H9 (cell line): Measurements from ENCODE around the gene ASPG. TPM values are rescaled to one million over a fixed set of nuclear protein-coding genes. Genes with fewer than 3 reads are reported as not detected.

Source experiments
- DNase-seq: peaks from one replicate; pipeline ENCODE4 v3.0.0-alpha.2; 2017
- H2AFZ ChIP-seq: one replicate; pipeline ENCODE4 v1.6.1; 2013; ENCODE audit warnings: mild to moderate bottlenecking, low read length, control low read depth, moderate library complexity
- H2AK5ac ChIP-seq: 2 replicates; pipeline ENCODE4 v1.6.1; 2013; ENCODE audit warnings: low read length, control low read depth, mixed read lengths; ENCODE audit not compliant: insufficient read length
- H2BK120ac ChIP-seq: one replicate; pipeline ENCODE4 v1.6.1; 2013; ENCODE audit warnings: low read depth, mild to moderate bottlenecking, low read length, control low read depth, inconsistent platforms; ENCODE audit not compliant: poor library complexity, severe bottlenecking
- H2BK12ac ChIP-seq: 2 replicates; pipeline ENCODE4 v1.6.1; 2013; ENCODE audit warnings: low read length, control low read depth, mixed read lengths, low read depth; ENCODE audit not compliant: insufficient read length
- H2BK15ac ChIP-seq: 2 replicates; pipeline ENCODE4 v1.6.1; 2013; ENCODE audit warnings: low read depth, low read length, control low read depth
- H2BK20ac ChIP-seq: one replicate; pipeline ENCODE4 v1.6.1; 2013; ENCODE audit warnings: low read depth, mild to moderate bottlenecking, low read length, control low read depth, inconsistent platforms; ENCODE audit not compliant: poor library complexity, severe bottlenecking
- H2BK5ac ChIP-seq: 2 replicates; pipeline ENCODE4 v1.6.1; 2013; ENCODE audit warnings: low read length, control low read depth, mixed read lengths; ENCODE audit not compliant: insufficient read length
- H3K14ac ChIP-seq: 2 replicates; pipeline ENCODE4 v1.6.1; 2013; ENCODE audit warnings: low read length, control low read depth; ENCODE audit not compliant: insufficient read depth
- H3K18ac ChIP-seq: 2 replicates; pipeline ENCODE4 v1.6.1; 2013; ENCODE audit warnings: low read depth, mild to moderate bottlenecking, mixed read lengths, low read length, control low read depth; ENCODE audit not compliant: insufficient read length
- H3K23ac ChIP-seq: 2 replicates; pipeline ENCODE4 v1.6.1; 2013; ENCODE audit warnings: low read length, control low read depth, mixed read lengths, low read depth; ENCODE audit not compliant: insufficient read length
- H3K23me2 ChIP-seq: 2 replicates; pipeline ENCODE4 v1.6.1; 2013; ENCODE audit warnings: low read depth, mild to moderate bottlenecking, mixed read lengths, low read length, control low read depth; ENCODE audit not compliant: insufficient read length, poor library complexity, severe bottlenecking
- H3K27ac ChIP-seq: 2 replicates; pipeline ENCODE4 v1.5.1; 2013; ENCODE audit warnings: low read length, control low read depth, mixed read lengths, low read depth; ENCODE audit not compliant: insufficient read length
- H3K27me3 ChIP-seq: 2 replicates; pipeline ENCODE4 v1.6.1; 2013; ENCODE audit warnings: low read length, control low read depth, inconsistent platforms; ENCODE audit not compliant: insufficient read depth
- H3K4ac ChIP-seq: 2 replicates; pipeline ENCODE4 v1.6.1; 2013; ENCODE audit warnings: low read depth, mild to moderate bottlenecking, control low read depth, inconsistent platforms, low read length, moderate library complexity
- H3K4me1 ChIP-seq: 2 replicates; pipeline ENCODE4 v1.6.1; 2013; ENCODE audit warnings: low read length, control low read depth, inconsistent platforms; ENCODE audit not compliant: insufficient read depth
- H3K4me2 ChIP-seq: 2 replicates; pipeline ENCODE4 v1.6.1; 2013; ENCODE audit warnings: low read length, control low read depth, mixed read lengths; ENCODE audit not compliant: insufficient read length, insufficient read depth
- H3K56ac ChIP-seq: 2 replicates; pipeline ENCODE4 v1.6.1; 2013; ENCODE audit warnings: low read depth, mild to moderate bottlenecking, mixed read lengths, low read length, control low read depth; ENCODE audit not compliant: insufficient read length
- H3K79me1 ChIP-seq: 2 replicates; pipeline ENCODE4 v1.6.1; 2013; ENCODE audit warnings: low read depth, mild to moderate bottlenecking, moderate library complexity, low read length, control low read depth, inconsistent platforms; ENCODE audit not compliant: insufficient read depth, poor library complexity, severe bottlenecking
- H3K79me2 ChIP-seq: 2 replicates; pipeline ENCODE4 v1.6.1; 2013; ENCODE audit warnings: low read length, control low read depth, inconsistent platforms; ENCODE audit not compliant: insufficient read depth
- H3K9ac ChIP-seq: 2 replicates; pipeline ENCODE4 v1.6.1; 2013; ENCODE audit warnings: low read length, control low read depth, mixed read lengths; ENCODE audit not compliant: insufficient read length; ENCODE audit errors: extremely low read depth
- H3K9me3 ChIP-seq: one replicate; pipeline ENCODE4 v1.6.1; 2013; ENCODE audit warnings: low read depth, low read length, inconsistent platforms; ENCODE audit not compliant: control insufficient read depth
- H3T11ph ChIP-seq: one replicate; pipeline ENCODE4 v1.6.1; 2013; ENCODE audit warnings: mild to moderate bottlenecking, low read length, control low read depth, inconsistent platforms
- H4K20me1 ChIP-seq: one replicate; pipeline ENCODE4 v1.6.1; 2013; ENCODE audit not compliant: control insufficient read depth, insufficient read length, insufficient read depth
- H4K5ac ChIP-seq: 2 replicates; pipeline ENCODE4 v1.6.1; 2013; ENCODE audit warnings: low read depth, mild to moderate bottlenecking, mixed read lengths, low read length, control low read depth; ENCODE audit not compliant: insufficient read length
- H4K8ac ChIP-seq: replicated peaks from 2 replicates; pipeline ENCODE4 v1.6.1; 2013; ENCODE audit warnings: low read length, control low read depth, mixed read lengths, low read depth; ENCODE audit not compliant: insufficient read length
- H4K91ac ChIP-seq: 2 replicates; pipeline ENCODE4 v1.6.1; 2013; ENCODE audit warnings: low read depth, mild to moderate bottlenecking, moderate library complexity, mixed read lengths, low read length, control low read depth; ENCODE audit not compliant: insufficient read length
- H3K27ac Mint-ChIP-seq, 3 experiments: 2 replicates in 2 of 3; 3 replicates in 1 of 3; pipeline ENCODE4 v1.8.0; 2020 to 2021; ENCODE audit warnings: mixed read lengths in 3 of 3, mild to moderate bottlenecking in 1 of 3, moderate library complexity in 1 of 3
- H3K27me3 Mint-ChIP-seq: 2 replicates; pipeline ENCODE4 v1.8.0; 2021; ENCODE audit warnings: low read depth, mild to moderate bottlenecking, moderate library complexity, mixed read lengths
- H3K36me3 Mint-ChIP-seq, 3 experiments: 2 replicates in 2 of 3; 3 replicates in 1 of 3; pipeline ENCODE4 v1.8.0; 2020 to 2021; ENCODE audit warnings: low read depth in 3 of 3, mixed read lengths in 3 of 3; ENCODE audit not compliant: insufficient read depth in 1 of 3
- H3K4me1 Mint-ChIP-seq, 2 experiments: 2 replicates each; pipeline ENCODE4 v1.8.0; 2020; ENCODE audit warnings: mixed read lengths in 2 of 2
- H3K4me3 Mint-ChIP-seq, 2 experiments: 2 replicates in 1 of 2; 3 replicates in 1 of 2; pipeline ENCODE4 v1.8.0; 2020 to 2021; ENCODE audit warnings: mild to moderate bottlenecking in 2 of 2, mixed read lengths in 2 of 2, moderate library complexity in 1 of 2
- H3K9me3 Mint-ChIP-seq, 2 experiments: 2 replicates in 1 of 2; 3 replicates in 1 of 2; pipeline ENCODE4 v1.8.0; 2020; ENCODE audit warnings: mild to moderate bottlenecking in 2 of 2, mixed read lengths in 2 of 2, moderate library complexity in 1 of 2
- CTCF ChIP-seq: fragments of 200-600 bp; sonication (generic); conservative IDR thresholded peaks from 3 replicates; pipeline ENCODE4 v1.8.0; 2021; ENCODE audit warnings: antibody characterized with exemption, mild to moderate bottlenecking
- WGBS: extraction: QIAGEN DNeasy Blood & Tissue Kit; methylation state at CpG from one replicate; pipeline ENCODE4 v1.1.7; 2013; ENCODE audit warnings: missing lambda C conversion rate, low lambda C conversion rate, mixed read lengths; ENCODE audit not compliant: insufficient read length; ENCODE audit errors: extremely low coverage; 5-methylcytosine and 5-hydroxymethylcytosine counted together
- total RNA-seq: library from RNA; stranded (reverse); gene quantifications from 2 replicates; pipeline ENCODE4 v1.2.1, GENCODE V29; 2021

The ASPG gene
- total RNA-seq, 1 experiment from 2014 or later = 0.33 TPM

- H2AFZ ChIP-seq = no peak overlapping the region
- H2BK120ac ChIP-seq = no peak overlapping the region
- no CpG with 5 or more reads among the region's 23 CpGs for WGBS
- H3K23ac ChIP-seq = no peak overlapping the region
- no peaks in the 10 kb centered on the region for H3K23me2 ChIP-seq
- no peaks in the 10 kb centered on the region for H3K79me2 ChIP-seq
- no peak overlapping the region for H3T11ph ChIP-seq
- Mint-ChIP-seq H3K27me3 (peaks cover 3% of the 10 kb centered on the region), H3K4me3 (no peak overlapping the region), H3K36me3 (no peaks in the 10 kb centered on the region), H3K9me3 (no peaks in the 10 kb centered on the region; a peak in 2 of 5 replicates), H3K4me1 (peaks cover 0 to 6% of the 10 kb centered on the region in 2 experiments; a peak in 2 of 4 replicates), H3K27ac (no peak overlapping the region)
- no peak overlapping the region for H3K56ac ChIP-seq
- no peak overlapping the region for H3K27ac ChIP-seq
- no peak for DNase-seq
- H3K14ac ChIP-seq = no peak overlapping the region; the same call in 1 of the 2 replicates
- no peak overlapping the region for H2AK5ac ChIP-seq
- no peaks in the 10 kb centered on the region for H3K79me1 ChIP-seq
- no peak overlapping the region for H2BK12ac ChIP-seq
- no peaks in the 10 kb centered on the region for H3K9me3 ChIP-seq
- no peaks in the 10 kb centered on the region for H3K4me1 ChIP-seq
- no peak overlapping the region for H4K8ac ChIP-seq
- H3K9ac ChIP-seq = no peak overlapping the region
- no peaks in the 10 kb centered on the region for H4K20me1 ChIP-seq
- no peak overlapping the region for H2BK20ac ChIP-seq
- H3K4ac ChIP-seq = no peak overlapping the region
- TF ChIP-seq CTCF = no peak
- no peak overlapping the region for H3K4me2 ChIP-seq
- H4K5ac ChIP-seq = no peak overlapping the region
- no peak overlapping the region for H2BK5ac ChIP-seq
- no peaks in the 10 kb centered on the region for H3K27me3 ChIP-seq
- no peak overlapping the region for H4K91ac ChIP-seq
- H2BK15ac ChIP-seq = no peak overlapping the region
- H3K18ac ChIP-seq = no peak overlapping the region
Observed at GRCh38 chr14:104087981-104088850, 2.7 kb downstream of the ASPG start.
